Measurements from ENCODE around the gene FAM180B.

- no peak for TF ChIP-seq CTCF (IDR thresholded peaks at IDR 0.05)
- TF ChIP-seq POLR2A (IDR thresholded peaks at IDR 0.05), result no peak
Measured at GRCh38 chr11:47558695-47559094, 27.8 kb upstream of the FAM180B start.

All from adrenal gland (tissue), 5 donors.